ENCODE results near the gene GALK1.

Gene GALK1

GRCh38 chr17:75791254-75791653 lies 26.3 kb upstream of the GALK1 start:
- DNase-seq = no peak
- Histone ChIP-seq H2BK5ac (ENCODE audit: low read length) (no peak overlapping the region), H4K5ac (ENCODE audit: low read length) (no peak overlapping the region), H3K79me1 (ENCODE audit: low read length) (peaks cover 16% of the 10 kb centered on the region), H3K36me3 (ENCODE audit: control insufficient read depth, insufficient read depth, low read length) (peaks cover 3% of the 10 kb centered on the region), H3K4ac (ENCODE audit: low read depth, low read length) (no peak overlapping the region), H3K4me2 (ENCODE audit: low read length) (no peak overlapping the region), H3K4me3 (ENCODE audit: low read length) (no peak overlapping the region), H3K27me3 (ENCODE audit: insufficient read depth, low read length, poor library complexity) (no peaks in the 10 kb centered on the region), H3K27ac (ENCODE audit: low read depth, low read length) (no peak overlapping the region), H3K4me1 (ENCODE audit: control insufficient read depth, low read depth, low read length) (no peaks in the 10 kb centered on the region), H3K79me2 (ENCODE audit: control insufficient read depth, insufficient read depth, low read length) (peaks cover 42% of the 10 kb centered on the region), H3K23ac (ENCODE audit: low read length) (no peak overlapping the region), H2BK120ac (ENCODE audit: low read depth, low read length) (no peak overlapping the region), H3K18ac (ENCODE audit: low read length) (no peak overlapping the region), H3K9ac (ENCODE audit: low read length) (no peak overlapping the region), H4K8ac (ENCODE audit: low read depth, low read length) (no peak overlapping the region), H2BK15ac (replicated peaks; ENCODE audit: low read depth) (no peak overlapping the region), H2AK5ac (ENCODE audit: low read length) (no peak overlapping the region), H3K56ac (ENCODE audit: low read length) (no peak overlapping the region)
- no CpG with 5 or more reads among the region's 6 CpGs for WGBS (ENCODE audit: extremely low coverage, insufficient coverage, low lambda C conversion rate)

- Histone ChIP-seq H4K8ac (ENCODE audit: low read depth, low read length) (peak overlapping the region; percentile 99), H2BK120ac (ENCODE audit: low read depth, low read length) (no peak overlapping the region), H4K5ac (ENCODE audit: low read length) (no peak overlapping the region), H3K9ac (ENCODE audit: low read length) (peak overlapping the region; percentile 77), H2BK5ac (ENCODE audit: low read length) (peak overlapping the region; percentile 76), H3K4ac (ENCODE audit: low read depth, low read length) (peak overlapping the region; percentile 95), H3K23ac (ENCODE audit: low read length) (no peak overlapping the region), H2BK15ac (replicated peaks; ENCODE audit: low read depth) (no peak overlapping the region), H3K4me1 (ENCODE audit: control insufficient read depth, low read depth, low read length) (no peaks in the 10 kb centered on the region), H3K18ac (ENCODE audit: low read length) (peak overlapping the region; percentile 22), H3K4me3 (ENCODE audit: low read length) (peak overlapping the region; percentile 75), H3K27me3 (ENCODE audit: insufficient read depth, low read length, poor library complexity) (no peaks in the 10 kb centered on the region), H2AK5ac (ENCODE audit: low read length) (peak overlapping the region; percentile 10), H3K56ac (ENCODE audit: low read length) (peak overlapping the region; percentile 80), H3K36me3 (ENCODE audit: control insufficient read depth, insufficient read depth, low read length) (no peaks in the 10 kb centered on the region), H3K79me2 (ENCODE audit: control insufficient read depth, insufficient read depth, low read length) (peaks cover 36% of the 10 kb centered on the region), H3K79me1 (ENCODE audit: low read length) (peaks cover 1% of the 10 kb centered on the region), H3K27ac (ENCODE audit: low read depth, low read length) (peak overlapping the region; percentile 96), H3K4me2 (ENCODE audit: low read length) (peak overlapping the region; percentile 36)
- WGBS (ENCODE audit: extremely low coverage, insufficient coverage, low lambda C conversion rate) = no CpG with 5 or more reads among the region's 43 CpGs
- peak; percentile 97 for DNase-seq
These were observed 20.3 kb upstream of the GALK1 start for GRCh38 chr17:75785016-75785890.

- Histone ChIP-seq H3K9ac (ENCODE audit: low read length) (peak within 1 kb of the TSS; percentile 77), H3K56ac (ENCODE audit: low read length) (peak within 1 kb of the TSS; percentile 80), H3K18ac (ENCODE audit: low read length) (peak within 1 kb of the TSS; percentile 31), H2BK15ac (replicated peaks; ENCODE audit: low read depth) (no peak within 1 kb of the TSS), H3K4me3 (ENCODE audit: low read length) (peak within 1 kb of the TSS; percentile 75), H4K8ac (ENCODE audit: low read depth, low read length) (peak within 1 kb of the TSS; percentile 99), H3K23ac (ENCODE audit: low read length) (no peak within 1 kb of the TSS), H3K4me2 (ENCODE audit: low read length) (peak within 1 kb of the TSS; percentile 36), H3K4me1 (ENCODE audit: control insufficient read depth, low read depth, low read length) (no peaks in the 10 kb centered on the region), H4K5ac (ENCODE audit: low read length) (peak within 1 kb of the TSS; percentile 47), H3K27me3 (ENCODE audit: insufficient read depth, low read length, poor library complexity) (no peaks in the 10 kb centered on the region), H2AK5ac (ENCODE audit: low read length) (peak within 1 kb of the TSS; percentile 10), H3K79me1 (ENCODE audit: low read length) (peaks cover 1% of the 10 kb centered on the region), H3K4ac (ENCODE audit: low read depth, low read length) (peak within 1 kb of the TSS; percentile 95), H3K27ac (ENCODE audit: low read depth, low read length) (peak within 1 kb of the TSS; percentile 96), H2BK120ac (ENCODE audit: low read depth, low read length) (no peak within 1 kb of the TSS), H3K36me3 (ENCODE audit: control insufficient read depth, insufficient read depth, low read length) (no peaks in the 10 kb centered on the region), H3K79me2 (ENCODE audit: control insufficient read depth, insufficient read depth, low read length) (peaks cover 35% of the 10 kb centered on the region), H2BK5ac (ENCODE audit: low read length) (peak within 1 kb of the TSS; percentile 76)
- DNase-seq = peak; percentile 100
- WGBS (ENCODE audit: extremely low coverage, insufficient coverage, low lambda C conversion rate) = no CpG with 5 or more reads among the region's 45 CpGs
These were observed 19.6 kb upstream of the GALK1 start, which contains the start of gene UNK for GRCh38 chr17:75784473-75785015. TSS of gene UNK (plus strand) at chr17:75784806. CDS start at chr17:75784881, 75 bp downstream.

- no peak overlapping the region for H3K4me3 ChIP-seq (ENCODE audit: low read length)
- WGBS (ENCODE audit: extremely low coverage, insufficient coverage, low lambda C conversion rate) = no CpG with 5 or more reads among the region's 20 CpGs
These were observed 18.9 kb upstream of the GALK1 start for GRCh38 chr17:75783803-75784472.

GRCh38 chr17:75783069-75783783 lies 18.2 kb upstream of the GALK1 start:
- no peak overlapping the region for H3K4me3 ChIP-seq (ENCODE audit: low read length)
- H3K18ac ChIP-seq (ENCODE audit: low read length) = no peak overlapping the region
- H3K9ac ChIP-seq (ENCODE audit: low read length) = no peak overlapping the region
- no peak overlapping the region for H2AK5ac ChIP-seq (ENCODE audit: low read length)
- H2BK120ac ChIP-seq (ENCODE audit: low read depth, low read length) = no peak overlapping the region
- H3K4me2 ChIP-seq (ENCODE audit: low read length) = no peak overlapping the region
- H3K23ac ChIP-seq (ENCODE audit: low read length) = no peak overlapping the region
- peaks cover under 1% of the 10 kb centered on the region for H3K36me3 ChIP-seq (ENCODE audit: control insufficient read depth, insufficient read depth, low read length)
- no peak overlapping the region for H4K8ac ChIP-seq (ENCODE audit: low read depth, low read length)
- H2BK5ac ChIP-seq (ENCODE audit: low read length) = no peak overlapping the region
- H2BK15ac ChIP-seq (replicated peaks; ENCODE audit: low read depth) = no peak overlapping the region
- H3K27me3 ChIP-seq (ENCODE audit: insufficient read depth, low read length, poor library complexity) = no peaks in the 10 kb centered on the region
- peak overlapping the region; percentile 44 for H3K56ac ChIP-seq (ENCODE audit: low read length)
- H3K4me1 ChIP-seq (ENCODE audit: control insufficient read depth, low read depth, low read length) = no peaks in the 10 kb centered on the region
- peaks cover 1% of the 10 kb centered on the region for H3K79me1 ChIP-seq (ENCODE audit: low read length)
- no peak overlapping the region for H4K5ac ChIP-seq (ENCODE audit: low read length)
- peak; percentile 46 for DNase-seq
- H3K27ac ChIP-seq (ENCODE audit: low read depth, low read length) = no peak overlapping the region
- peaks cover 41% of the 10 kb centered on the region for H3K79me2 ChIP-seq (ENCODE audit: control insufficient read depth, insufficient read depth, low read length)
- no CpG with 5 or more reads among the region's 6 CpGs for WGBS (ENCODE audit: extremely low coverage, insufficient coverage, low lambda C conversion rate)
- H3K4ac ChIP-seq (ENCODE audit: low read depth, low read length) = no peak overlapping the region

More at GRCh38 chr17:75783803-75784472, 18.9 kb upstream of the GALK1 start:
- Histone ChIP-seq H3K27ac (ENCODE audit: low read depth, low read length) (no peak overlapping the region), H2BK120ac (ENCODE audit: low read depth, low read length) (no peak overlapping the region), H3K4ac (ENCODE audit: low read depth, low read length) (peak overlapping the region; percentile 63), H3K27me3 (ENCODE audit: insufficient read depth, low read length, poor library complexity) (no peaks in the 10 kb centered on the region), H2AK5ac (ENCODE audit: low read length) (no peak overlapping the region), H3K18ac (ENCODE audit: low read length) (peak overlapping the region; percentile 31), H2BK5ac (ENCODE audit: low read length) (no peak overlapping the region), H4K5ac (ENCODE audit: low read length) (peak overlapping the region; percentile 47), H3K23ac (ENCODE audit: low read length) (no peak overlapping the region), H3K56ac (ENCODE audit: low read length) (peak overlapping the region; percentile 72), H3K4me1 (ENCODE audit: control insufficient read depth, low read depth, low read length) (no peaks in the 10 kb centered on the region), H3K4me2 (ENCODE audit: low read length) (peak overlapping the region; percentile 27), H3K9ac (ENCODE audit: low read length) (peak overlapping the region; percentile 55), H2BK15ac (replicated peaks; ENCODE audit: low read depth) (no peak overlapping the region), H4K8ac (ENCODE audit: low read depth, low read length) (no peak overlapping the region), H3K36me3 (ENCODE audit: control insufficient read depth, insufficient read depth, low read length) (no peaks in the 10 kb centered on the region), H3K79me2 (ENCODE audit: control insufficient read depth, insufficient read depth, low read length) (peaks cover 38% of the 10 kb centered on the region), H3K79me1 (ENCODE audit: low read length) (peaks cover 1% of the 10 kb centered on the region)
- no peak for DNase-seq

Measured in mesendoderm (in vitro differentiated cells).